GM19328 (cell line): ENCODE measurements around the gene MAML3.
A peak's percentile ranks its signal among the peaks of the same experiment; 100 is the strongest.

Experiments
- ATAC-seq: cut with Tn5 transposase; IDR thresholded peaks from one replicate; pipeline ENCODE4 v1.9.1; 2021; ENCODE audit warnings: mild to moderate bottlenecking, moderate library complexity; ENCODE audit not compliant: unreplicated experiment

The MAML3 gene

DNA sequence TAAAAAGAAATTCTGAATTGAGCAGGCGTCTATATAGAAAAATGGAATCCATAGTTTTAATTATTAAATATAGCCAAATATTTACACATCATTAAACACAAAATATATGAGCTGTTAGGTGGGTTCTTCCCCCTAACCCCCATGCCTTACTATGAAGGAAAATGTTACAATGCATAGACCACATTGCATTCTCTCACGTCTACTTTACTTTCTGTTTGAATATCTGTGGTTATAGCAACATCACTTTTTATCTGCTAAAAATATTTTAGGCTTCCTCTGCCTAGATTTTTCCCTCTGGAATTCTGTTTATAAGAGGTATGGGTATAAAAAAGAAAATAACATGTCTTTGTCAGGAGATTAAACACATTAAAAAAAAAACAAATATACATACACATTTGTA, 73.1 kb downstream of the MAML3 start:
- no peak for ATAC-seq

DNA sequence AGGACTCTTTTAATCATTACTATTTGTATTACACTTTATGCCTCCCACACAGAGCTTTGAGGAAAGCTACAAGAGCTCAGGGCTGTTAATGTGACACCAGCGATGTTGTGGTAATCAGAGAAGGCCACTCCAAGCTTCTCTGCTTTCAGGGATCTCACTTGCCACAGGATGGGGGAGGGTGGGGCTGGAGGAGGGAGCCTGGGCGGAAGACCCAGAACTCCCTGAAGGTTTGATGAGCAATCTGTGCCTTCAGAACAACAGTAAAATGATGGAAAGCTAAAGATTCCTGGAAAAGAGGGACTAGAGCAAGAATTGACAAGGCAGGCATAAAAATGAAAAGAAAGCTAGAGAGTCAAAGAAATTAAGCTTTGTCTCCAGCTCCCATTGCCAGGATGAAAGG, 75.6 kb downstream of the MAML3 start:
- no peak for ATAC-seq

DNA sequence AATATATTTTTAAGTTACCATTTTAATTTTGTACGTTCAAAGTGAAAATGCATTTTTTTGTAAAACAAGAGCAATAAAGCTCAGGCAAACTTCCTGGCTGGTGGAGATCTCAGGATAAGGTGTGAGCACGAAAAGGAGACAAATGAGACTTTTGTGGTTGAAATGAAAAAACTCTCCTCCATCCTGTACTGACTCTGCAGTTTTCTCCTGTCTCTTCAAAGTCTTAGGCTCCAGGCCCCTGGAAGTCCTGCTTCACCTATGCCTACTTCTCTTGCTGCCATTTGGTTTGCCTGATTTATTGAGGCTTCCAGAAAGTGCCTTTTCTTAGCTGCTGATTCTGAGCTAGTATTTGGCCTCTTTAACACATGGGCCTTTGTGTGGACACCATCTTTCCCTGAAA, 77.7 kb downstream of the MAML3 start:
- no peak for ATAC-seq

DNA sequence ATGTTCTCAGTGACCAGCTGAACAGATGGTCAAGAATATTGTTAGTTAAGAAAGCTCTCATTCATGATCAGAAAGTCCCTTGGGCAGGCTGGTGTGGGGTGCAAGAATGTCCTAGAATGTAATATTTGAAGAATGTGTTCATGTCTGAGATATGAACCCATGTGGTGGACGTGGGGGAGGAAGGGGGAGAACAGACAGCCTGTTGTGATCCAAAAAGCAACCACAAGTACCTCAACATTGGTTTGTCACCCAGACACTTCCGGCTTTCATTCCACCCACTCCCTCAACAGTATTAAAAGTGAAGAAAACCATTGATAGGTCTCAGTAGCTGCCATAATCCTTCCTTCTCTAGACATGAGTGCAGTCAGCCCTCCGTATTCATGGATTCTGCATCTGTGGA, 82.2 kb downstream of the MAML3 start:
- ATAC-seq, result peak; percentile 77

- ATAC-seq, result no peak
These were observed 83.0 kb downstream of the MAML3 start for GRCh38 chr4:140070973-140071372.

DNA sequence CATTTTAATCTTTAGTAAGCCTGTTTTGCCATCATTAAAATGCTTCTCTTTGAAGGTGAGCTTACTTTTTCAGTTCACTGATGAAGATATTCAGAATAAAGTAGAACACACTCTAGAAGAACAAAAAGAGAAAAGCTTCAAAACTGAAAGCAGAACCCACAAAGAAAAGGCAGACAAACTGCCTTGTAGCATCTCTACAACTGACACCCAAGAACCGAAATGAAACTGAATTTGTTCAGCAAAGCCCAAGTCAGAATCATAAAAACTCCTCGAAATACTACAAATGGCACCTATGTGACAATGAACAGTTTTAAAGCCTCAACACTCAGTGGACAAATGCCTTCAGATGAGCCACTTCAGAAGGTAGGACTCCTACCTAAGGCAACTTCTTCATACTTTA, 83.6 kb downstream of the MAML3 start:
- no peak for ATAC-seq

DNA sequence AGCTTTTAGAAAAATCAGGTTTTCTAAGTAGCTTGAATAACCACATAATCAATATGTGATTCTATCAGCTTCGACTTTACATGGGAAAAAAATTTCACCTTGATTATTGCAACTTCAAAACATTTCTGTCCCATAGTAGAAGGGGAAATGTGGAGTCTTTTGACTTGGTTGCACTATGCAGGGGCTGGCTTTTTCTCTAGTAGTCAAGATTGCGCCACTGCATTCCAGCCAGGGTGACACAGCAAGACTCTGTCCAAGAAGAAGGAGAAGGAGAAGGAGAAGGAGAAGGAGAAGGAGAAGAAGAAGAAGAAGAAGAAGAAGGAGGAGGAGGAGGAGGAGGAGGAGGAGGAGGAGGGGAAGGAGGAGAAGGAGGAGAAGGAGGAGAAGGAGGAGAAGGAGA, 84.9 kb downstream of the MAML3 start:
- no peak for ATAC-seq

DNA sequence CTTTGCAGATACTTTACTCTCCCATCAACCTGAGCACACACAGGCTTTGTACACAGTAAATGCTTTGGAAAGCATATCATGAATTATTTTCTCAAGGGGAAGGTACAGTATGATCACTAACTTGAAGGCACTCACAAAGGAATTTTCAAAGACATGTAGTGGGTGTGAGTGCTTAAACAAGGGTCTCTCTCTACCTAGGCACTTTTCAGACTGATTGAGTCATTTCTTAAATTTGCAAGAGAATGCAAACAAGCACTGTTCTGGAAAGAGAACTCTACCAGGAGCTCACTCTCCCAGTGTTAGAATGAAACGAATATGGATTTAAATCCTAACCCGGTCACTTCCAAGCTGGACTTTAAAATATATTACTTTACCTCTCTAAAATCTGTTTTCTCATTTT, 85.7 kb downstream of the MAML3 start:
- ATAC-seq, result no peak

DNA sequence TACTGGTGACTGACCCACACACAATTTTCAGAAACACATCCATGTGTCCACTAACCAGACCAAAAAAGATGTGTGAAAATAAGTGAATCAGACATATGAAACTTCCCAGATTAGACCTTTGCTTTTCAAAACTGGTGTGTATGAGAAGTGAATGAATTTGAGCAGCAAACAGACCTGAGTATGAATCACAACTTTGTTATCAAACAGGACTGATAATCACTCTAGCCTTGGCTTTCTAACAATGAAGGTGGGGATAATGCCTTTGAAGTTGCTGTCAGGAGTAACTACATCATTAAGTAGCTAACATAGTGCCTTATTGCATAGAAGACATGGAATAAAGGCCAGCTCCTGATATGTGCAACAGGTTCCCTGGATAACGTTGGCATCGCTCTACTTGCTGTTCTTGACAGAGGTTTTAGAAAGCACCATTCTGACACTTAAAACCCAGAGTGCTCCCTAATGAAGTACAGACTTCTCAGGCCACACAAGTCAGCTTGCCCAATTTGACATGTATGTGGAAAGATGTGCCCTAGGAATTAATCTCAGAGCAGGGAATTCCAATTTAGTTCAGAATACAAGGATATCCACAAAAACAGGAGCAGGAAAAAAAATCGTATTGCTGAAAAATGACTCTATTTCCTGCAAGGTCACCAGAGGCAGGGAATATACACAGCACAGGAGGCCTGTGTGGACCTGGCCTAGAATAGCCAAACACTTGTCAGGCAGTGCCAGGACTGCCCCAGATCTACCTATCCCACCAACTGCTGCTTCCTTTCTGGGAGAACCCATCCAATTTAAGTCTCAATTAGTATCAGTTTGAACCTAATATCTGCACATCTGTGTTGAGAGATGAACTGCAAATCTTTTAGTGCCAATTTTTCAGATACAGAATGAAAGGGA, 87.7 kb downstream of the MAML3 start:
- no peak for ATAC-seq

DNA sequence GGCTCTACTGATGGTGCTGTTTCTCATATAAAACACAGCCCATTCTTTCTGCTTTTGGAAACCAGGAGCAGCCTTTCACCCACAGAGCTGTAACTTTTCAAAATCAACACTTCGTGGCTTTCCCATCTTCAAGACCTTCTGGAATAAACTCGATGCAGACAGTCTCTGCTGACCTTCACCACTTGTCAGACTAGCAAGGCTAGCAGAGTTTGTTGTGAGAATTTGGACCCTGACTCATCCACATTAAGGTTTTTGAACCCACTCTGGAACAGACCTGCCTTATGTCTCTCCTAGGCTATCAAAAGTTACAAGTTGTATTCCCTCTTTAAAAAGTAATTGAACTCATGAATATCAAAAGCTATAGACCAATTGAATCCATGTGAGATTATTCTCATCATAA, 88.6 kb downstream of the MAML3 start:
- ATAC-seq, result no peak

DNA sequence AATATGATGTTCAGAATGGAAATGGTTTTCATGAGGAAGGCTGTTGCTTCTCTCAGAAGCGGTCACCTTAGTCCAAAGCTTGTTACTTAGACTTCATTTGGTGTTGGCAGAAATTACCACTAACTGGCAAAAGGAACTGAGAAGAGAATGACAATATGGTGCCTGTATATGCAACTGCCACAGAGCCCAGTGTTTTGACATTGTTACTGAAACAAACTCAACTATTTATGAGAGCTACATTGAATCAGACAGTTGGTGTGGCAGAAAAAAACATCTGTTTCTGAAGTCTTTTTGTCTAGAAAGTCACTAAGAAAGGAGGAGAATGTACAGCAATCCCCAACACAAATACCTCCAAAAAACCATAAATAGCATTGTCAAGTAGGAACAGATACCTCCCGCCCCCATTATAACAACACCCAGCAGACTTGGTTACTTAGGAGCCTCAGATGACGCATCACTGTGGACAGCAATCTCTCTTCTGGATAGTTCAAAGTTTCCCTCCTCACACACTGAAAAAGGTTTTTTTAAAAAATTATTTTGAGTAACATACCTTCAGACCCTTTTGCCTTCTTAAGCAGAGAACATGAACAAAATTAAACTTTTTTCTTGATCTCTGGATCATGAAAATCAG, 92.2 kb downstream of the MAML3 start:
- no peak for ATAC-seq

DNA sequence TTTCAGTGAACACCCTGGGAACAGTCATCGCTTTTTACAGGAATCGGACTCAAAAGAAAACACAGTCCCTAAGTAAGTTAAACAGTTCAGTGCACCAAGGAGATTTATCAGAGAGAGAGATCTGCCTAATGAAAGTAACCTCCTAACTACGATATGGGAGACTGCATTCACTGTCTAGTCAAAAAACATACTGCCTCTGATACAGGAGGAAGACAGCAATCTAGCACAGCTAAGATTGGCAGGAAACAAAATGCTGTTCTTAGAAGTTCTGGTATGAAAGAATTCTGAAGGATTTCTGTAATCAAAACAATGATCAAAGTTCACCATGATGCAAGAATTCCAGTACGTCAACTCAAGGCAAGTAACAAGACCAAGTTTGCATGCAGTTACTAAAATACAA, 92.8 kb downstream of the MAML3 start:
- no peak for ATAC-seq

GRCh38 chr4:140059159-140059558, 94.8 kb downstream of the MAML3 start:
- no peak for ATAC-seq

DNA sequence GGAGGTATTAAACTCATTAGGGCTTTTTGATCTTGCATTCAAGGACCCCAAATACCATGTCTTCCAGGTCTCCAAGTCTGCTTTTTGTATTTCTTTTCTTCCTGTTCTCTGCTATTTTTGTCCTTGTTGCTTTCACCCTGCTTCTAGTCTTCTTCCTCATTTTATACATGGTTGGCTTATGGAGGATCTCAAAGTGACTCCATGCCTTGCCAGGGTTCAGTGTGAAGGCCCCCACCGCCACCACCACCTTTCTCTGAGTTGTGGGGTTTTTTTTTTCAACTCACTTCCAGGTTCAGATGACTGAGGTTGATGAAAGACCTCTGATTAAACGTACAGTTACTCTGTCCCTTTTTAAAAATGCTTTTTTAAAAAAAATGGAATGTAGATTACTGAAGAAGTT, 96.3 kb downstream of the MAML3 start:
- no peak for ATAC-seq

DNA sequence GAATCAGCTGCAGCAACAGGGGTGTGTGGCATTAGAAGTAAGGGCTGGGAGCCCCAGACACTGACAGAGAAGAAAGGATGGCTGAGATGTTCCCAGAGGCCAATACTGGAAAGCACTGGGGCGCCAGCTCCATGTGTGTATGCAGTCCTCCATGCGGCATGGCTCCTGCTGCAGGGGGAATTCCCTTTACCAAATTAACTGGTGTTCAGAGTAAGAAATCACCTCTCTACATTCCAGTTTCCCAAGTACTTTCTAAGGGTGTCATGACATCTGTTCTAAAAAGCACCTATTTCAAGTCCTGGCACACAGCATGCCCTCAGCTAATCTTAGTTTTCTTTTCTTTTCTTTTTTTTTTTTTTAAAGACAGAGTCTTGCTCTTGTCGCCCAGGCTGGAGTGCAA, 98.0 kb downstream of the MAML3 start:
- no peak for ATAC-seq

GRCh38 chr4:140054861-140055260, 99.1 kb downstream of the MAML3 start:
- ATAC-seq, result no peak

DNA sequence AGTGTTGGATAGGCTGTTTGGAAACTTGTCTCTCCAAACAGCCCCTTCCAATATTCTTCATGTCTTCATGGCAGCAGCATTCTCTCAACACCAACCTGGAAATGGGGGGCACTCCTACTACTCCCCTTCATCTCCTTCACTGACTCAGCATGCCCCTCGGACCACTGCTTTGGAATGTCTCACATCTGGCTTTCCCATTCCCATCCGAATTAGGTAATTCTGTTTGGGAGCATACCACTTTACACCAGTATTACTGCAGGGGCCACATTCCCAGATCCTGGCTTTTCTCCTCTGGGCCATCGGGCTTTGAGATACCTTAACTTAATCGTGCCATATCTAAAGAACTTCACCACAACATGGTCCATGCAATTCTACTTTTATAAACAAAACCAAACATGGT, 100.8 kb downstream of the MAML3 start:
- ATAC-seq, result no peak

- ATAC-seq, result no peak
These were observed 101.9 kb downstream of the MAML3 start for GRCh38 chr4:140052050-140052449.

- no peak for ATAC-seq
These were observed 103.9 kb downstream of the MAML3 start for GRCh38 chr4:140049849-140050637.

- peak; percentile 42 for ATAC-seq
These were observed 104.7 kb downstream of the MAML3 start for GRCh38 chr4:140049024-140049848.
